Fibroblast of the conjunctiva (primary cell): ENCODE results near the gene PPIL1.
"Not testable (repeated sequence)": the region's sequence is repeated elsewhere in the genome, so short reads cannot be mapped to it uniquely, and the experiment has no call there.

Experiments
- DNase-seq: peaks from one replicate; pipeline ENCODE4 v3.0.0-alpha.2; 2010; ENCODE audit warnings: low read depth

PPIL1 gene

GRCh38 chr6:36874443-36875249, at the start of gene PPIL1:
TSS of gene PPIL1 (minus strand) at chr6:36874803. CDS start at chr6:36874772, 31 bp downstream.
- peak; percentile 80 for DNase-seq

- no peak for DNase-seq
Measured at GRCh38 chr6:36924131-36924530, 49.5 kb upstream of the PPIL1 start.

GRCh38 chr6:36920546-36920945, 45.9 kb upstream of the PPIL1 start:
- no peak for DNase-seq

- no peak for DNase-seq
Measured at GRCh38 chr6:36920049-36920448, 45.4 kb upstream of the PPIL1 start.

GRCh38 chr6:36917541-36918193, 43.1 kb upstream of the PPIL1 start:
- peak; percentile 36 for DNase-seq

GRCh38 chr6:36916126-36916525, 41.5 kb upstream of the PPIL1 start:
- no peak for DNase-seq

- no peak for DNase-seq
Measured at GRCh38 chr6:36915599-36915998, 41.0 kb upstream of the PPIL1 start.

GRCh38 chr6:36914227-36914794, 39.7 kb upstream of the PPIL1 start:
- no peak for DNase-seq

GRCh38 chr6:36913082-36913481, 38.5 kb upstream of the PPIL1 start:
- DNase-seq, result no peak

- DNase-seq, result peak; percentile 68
Measured at GRCh38 chr6:36912586-36912985, 38.0 kb upstream of the PPIL1 start.

GRCh38 chr6:36912030-36912454, 37.4 kb upstream of the PPIL1 start:
- no peak for DNase-seq

- DNase-seq, result no peak
Measured at GRCh38 chr6:36908747-36909146, 34.1 kb upstream of the PPIL1 start.

GRCh38 chr6:36907781-36908180, 33.2 kb upstream of the PPIL1 start:
- no peak for DNase-seq

GRCh38 chr6:36906539-36907325, 32.1 kb upstream of the PPIL1 start:
- DNase-seq, result no peak

- DNase-seq, result no peak
Measured at GRCh38 chr6:36904851-36905393, 30.3 kb upstream of the PPIL1 start.

- no peak for DNase-seq
Measured at GRCh38 chr6:36904114-36904513, 29.5 kb upstream of the PPIL1 start.

- DNase-seq, result no peak
Measured at GRCh38 chr6:36897609-36898008, 23.0 kb upstream of the PPIL1 start.

- no peak for DNase-seq
Measured at GRCh38 chr6:36893976-36894932, 19.7 kb upstream of the PPIL1 start.

- DNase-seq, result not testable (repeated sequence)
Measured at GRCh38 chr6:36891153-36891552, 16.6 kb upstream of the PPIL1 start.

- DNase-seq, result no peak
Measured at GRCh38 chr6:36890112-36890663, 15.6 kb upstream of the PPIL1 start.
